ENCODE measurements around the gene KCTD18.

Gene KCTD18

DNA sequence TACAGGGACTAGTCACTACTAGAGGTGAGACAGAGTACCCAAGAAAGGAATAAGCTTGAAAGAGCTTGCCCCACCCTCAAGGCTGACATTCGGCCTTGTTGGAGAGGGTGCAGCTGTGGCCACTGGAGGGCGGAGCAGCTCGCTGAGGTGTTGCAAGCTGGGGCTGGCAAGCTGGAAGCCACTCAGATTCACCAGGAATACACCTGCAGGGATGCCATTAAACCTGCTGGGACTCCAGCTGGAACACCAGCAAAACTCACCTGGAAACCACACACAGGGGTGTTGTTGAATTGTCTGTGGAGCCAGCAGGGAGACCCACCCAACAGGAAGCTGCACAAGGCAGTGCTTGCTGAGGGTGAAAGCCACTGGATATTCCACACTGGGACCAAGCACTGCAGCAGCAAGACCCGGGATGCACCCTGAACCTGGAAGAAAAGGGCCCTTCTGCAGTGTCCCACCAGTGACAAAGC lies 26.1 kb downstream of the KCTD18 start:
- DNase-seq = peak; percentile 20

DNA sequence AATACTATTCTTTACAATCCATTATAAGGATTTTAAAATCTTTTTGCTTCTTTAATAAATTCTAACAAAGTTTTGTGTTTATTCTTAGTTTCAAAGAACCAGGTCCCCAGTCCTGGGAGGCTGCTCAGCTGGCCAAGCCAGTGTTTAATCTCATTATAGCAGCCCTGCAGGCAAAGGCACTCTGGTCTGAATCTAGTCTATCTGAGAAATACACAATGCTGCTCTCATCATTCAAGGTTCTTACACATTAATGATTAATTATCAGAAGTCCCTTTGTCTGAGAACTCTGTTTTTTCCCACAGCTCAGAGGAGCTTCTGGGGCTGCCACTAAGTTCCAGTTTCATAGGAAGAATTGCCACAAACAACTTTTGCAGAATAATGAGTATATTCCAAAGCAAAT lies 27.7 kb downstream of the KCTD18 start:
- DNase-seq = no peak

DNA sequence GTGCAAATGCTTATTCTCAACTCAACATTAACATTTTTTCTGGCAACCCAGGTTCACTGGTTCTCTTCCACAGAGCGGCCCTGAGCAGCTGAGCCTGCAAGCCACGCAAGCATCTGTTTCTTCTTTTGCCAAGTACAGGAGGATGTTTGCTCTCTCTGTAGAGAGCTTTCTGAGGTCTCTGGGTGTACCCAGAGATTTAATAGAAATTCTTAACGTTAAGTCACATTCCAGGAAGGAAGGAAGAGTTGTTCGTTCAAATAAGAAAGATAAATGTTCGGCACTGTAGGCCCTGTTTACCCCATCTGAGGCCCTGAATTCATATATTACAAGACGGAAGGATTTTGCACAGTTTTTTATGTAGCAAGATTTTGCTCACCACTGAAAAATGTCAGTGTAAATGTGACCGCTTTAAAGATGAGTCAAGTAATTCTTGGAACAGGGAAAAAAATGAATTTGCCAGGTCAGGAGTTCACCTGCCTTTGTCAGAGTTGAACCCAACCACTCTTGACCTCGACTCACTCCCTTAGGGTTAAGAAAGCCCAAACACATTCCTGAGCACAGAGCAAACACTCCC lies 30.1 kb downstream of the KCTD18 start:
- DNase-seq = no peak

DNA sequence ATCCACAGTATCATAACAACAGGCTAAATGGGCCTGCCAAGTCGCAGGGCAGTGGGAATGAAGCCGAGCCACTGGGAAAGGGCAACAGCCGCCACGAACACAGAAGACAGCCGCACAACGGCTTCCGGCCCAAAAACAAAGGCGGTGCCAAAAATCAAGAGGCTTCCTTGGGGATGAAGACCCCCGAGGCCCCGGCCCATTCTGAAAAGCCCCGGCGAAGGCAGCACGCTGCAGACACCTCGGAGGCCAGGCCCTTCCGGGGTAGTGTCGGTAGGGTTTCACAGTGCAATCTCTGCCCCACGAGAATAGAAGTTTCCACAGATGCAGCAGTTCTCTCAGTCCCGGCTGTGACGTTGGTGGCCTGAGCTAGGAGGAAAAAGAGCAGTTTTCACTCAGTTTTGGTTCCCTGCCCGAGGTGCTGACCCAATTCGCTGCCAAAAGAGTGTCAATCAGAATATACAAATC lies 32.2 kb downstream of the KCTD18 start:
- no peak for DNase-seq

DNA sequence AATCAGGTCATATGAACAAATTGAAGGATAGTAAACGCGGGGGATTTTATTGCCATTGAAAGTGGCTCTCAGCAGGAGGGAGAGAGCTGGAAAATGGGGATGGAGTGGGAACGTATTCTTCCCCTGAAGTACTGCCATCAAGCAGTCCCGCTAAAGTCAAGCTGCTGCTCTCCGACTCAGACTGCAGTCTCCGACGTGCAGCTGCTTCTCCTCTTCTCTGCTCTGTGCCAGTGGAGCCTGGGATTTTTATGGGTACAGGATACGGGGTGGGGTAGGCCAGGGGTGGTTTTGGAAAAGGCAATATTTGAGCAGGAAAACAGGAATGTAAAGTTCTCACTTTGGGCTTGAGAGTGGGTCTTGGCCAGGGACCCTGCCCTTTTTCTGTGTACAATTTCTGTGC lies 33.0 kb downstream of the KCTD18 start:
- no peak for DNase-seq

DNA sequence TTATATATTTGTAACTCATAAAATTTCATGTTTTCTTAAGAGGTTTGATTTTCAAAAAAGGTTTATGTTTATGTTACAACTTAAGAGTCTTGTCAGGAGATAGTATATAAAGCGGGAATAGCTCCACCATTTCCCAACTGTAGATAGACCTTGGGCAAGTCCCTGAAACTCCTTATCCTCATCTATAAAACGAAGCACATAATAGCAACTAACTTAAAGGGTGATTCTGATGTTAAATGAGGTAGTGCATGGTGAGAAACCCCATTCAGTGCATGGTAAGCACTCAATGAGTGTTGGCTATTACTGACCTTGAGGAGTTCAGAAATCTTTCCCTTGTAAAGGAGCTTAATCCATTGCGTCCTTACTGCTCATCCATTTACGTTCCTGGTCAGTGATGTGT lies 34.1 kb downstream of the KCTD18 start:
- no peak for DNase-seq

DNA sequence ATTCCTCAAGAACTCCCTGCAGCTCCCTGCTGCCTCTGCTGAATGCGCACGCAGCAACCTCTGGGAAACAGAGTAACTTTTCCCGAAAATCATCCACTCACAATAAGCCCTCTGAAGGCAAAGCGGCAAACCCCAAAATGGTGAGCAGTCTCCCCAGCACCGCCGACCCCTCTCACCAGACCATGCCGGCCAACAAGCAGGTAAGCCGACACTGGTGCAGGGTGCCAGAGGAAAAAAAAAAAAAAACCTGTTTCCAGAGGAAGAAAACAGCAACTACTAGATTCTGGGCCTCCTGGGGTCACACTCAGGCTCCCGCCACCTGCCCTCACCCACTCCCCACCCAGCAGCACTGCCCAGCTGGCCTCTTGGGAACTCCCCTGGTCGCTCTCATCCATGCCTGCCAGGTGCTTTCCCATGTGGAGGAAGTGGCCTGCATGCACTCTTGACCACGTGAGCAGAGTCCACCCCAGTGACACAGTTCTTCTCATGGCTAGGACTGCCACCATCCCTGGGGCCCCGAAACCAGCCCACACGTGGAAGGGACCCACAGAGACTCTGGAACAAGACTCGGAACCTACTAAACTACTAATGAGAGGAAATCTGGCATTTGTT lies 36.9 kb downstream of the KCTD18 start:
- no peak for DNase-seq

DNA sequence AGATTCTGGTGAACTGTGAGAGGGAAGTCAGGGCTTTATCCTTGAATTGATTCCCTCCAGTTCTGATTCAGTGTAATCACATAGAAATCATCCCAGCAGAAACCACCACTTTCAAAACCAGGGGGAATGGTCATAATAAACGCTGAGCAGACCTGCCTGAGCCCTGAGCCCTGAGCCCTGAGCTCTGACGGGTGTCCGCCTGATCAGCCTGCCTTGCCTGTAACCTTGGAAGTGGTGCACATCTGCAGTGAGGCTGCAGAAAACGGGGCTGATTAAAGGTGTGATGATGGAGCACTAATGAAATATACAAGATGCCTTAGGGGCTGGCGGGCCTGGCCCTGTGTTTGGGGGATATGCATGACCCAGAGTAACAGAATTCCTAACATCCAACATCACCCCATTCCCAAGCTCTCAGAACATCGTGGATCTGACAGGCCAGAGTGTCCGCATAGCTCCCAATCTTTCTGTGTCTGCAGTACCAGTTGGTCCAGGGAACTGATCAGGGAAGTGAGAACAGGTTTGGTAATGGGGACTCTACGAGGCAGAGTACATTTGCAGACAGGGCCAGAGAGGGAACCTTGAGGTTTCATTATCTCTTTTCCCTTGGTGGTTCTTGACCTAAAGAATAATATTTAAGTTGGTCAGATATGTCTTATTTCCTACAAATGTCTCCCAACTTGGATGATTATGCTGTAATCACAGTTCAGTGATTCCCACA lies 37.8 kb downstream of the KCTD18 start:
- DNase-seq = no peak

DNA sequence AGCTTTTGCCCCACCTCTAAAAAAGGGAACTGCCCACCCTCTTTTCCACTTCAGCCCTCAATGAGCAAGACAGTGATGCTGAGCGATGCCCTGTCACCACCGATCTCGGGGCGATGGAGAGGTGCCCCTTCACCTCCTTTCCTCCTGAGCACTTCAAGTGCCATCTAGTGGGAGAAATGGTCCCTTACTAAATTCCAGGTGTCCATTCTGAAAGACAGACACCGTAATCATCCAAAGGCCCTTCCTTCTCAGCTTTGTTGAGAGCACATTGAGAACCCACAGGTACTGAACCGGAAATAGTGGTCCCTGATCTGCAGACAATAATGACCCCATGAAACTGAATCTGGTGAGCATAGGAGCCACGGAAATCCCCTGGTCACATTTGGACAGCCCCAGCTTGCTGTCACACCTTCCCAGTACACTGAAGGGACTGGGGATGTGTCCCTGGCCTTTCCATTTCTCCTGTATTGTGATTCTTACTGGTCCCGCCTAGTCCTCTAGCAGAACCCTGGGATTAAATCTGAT lies 38.5 kb downstream of the KCTD18 start:
- peak; percentile 42 for DNase-seq

DNA sequence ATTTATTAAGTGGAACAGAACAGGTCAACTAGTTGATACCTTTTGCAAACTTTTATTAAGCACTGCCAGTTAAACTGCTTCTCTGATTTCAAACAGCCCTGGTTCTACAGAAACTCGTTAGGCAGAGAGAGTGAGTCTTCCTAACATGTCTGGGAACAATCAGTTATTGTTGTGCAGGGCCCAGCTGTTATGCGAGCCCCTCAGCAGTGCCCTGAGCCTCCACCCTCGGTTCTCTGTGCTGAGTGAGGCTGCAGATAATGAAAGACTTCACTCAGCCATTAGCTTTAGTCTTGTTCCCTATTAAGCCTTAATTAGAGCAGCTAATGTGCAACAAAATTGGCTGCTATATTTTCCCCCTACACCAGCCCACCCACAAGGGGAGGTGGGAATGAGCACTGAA lies 39.6 kb downstream of the KCTD18 start:
- DNase-seq = no peak

DNA sequence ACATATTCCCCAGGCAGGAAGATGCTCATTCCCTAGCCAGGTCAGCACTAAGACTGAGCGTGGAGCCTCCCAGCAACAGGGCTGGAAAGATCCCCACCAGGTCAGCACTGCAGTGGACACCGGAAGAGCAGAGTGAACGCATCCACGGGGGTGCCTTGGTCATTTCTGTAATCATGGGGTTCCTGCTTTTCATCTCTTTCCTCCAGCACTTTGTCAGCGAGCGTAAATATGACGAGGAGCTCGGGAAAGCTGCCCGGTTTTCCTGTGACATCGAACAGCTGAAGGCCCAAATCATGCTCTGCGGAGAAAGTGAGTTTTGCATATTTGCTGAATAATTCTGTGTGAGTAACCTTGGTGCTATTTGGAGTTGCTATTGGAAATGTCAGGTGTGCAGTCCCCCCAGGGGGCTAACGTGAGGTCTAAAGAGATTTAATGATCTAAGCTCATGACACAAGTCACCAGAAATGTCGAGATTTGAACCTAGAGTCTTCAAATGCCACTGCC lies 40.1 kb downstream of the KCTD18 start:
- no peak for DNase-seq

DNA sequence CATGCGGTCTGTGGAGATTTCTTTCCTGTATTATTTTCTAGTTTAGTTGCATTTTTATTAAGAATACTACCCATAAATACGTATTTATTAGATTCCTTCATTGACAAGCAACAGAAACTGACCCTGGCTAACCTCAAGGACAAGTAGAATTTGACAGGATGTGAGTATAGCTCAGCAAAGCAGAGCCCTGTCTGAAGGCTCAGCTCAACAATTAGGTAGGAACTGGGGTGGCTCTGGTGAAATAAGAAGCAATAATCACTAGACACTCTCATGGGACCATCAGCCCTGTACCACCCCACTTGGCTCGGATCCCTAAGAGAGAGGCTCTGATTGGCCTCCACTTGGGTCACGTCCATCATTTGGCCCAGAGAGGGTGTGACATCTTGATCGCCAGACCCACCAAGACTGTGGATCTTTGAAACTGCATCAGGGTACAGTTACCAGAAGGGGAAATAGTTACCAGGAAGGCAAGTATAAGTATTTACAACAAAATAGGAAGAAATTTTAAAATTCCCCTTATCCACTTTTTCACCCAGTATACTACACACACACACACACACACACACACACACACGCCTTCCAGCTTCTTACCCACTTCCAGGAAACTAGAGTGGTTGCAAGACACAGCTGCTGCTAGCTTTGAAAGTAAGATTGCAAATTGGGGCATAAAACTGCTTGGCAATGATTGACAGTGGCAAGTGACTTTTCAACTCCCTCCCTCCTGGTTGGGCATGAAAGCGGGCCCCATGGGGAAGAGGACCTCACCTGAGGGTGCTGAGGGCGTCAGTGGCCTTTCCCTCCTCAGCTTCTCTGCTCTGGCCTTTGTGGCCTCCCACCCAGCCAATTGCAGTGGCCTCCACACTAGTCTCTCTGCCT lies 41.8 kb downstream of the KCTD18 start:
- no peak for DNase-seq

DNA sequence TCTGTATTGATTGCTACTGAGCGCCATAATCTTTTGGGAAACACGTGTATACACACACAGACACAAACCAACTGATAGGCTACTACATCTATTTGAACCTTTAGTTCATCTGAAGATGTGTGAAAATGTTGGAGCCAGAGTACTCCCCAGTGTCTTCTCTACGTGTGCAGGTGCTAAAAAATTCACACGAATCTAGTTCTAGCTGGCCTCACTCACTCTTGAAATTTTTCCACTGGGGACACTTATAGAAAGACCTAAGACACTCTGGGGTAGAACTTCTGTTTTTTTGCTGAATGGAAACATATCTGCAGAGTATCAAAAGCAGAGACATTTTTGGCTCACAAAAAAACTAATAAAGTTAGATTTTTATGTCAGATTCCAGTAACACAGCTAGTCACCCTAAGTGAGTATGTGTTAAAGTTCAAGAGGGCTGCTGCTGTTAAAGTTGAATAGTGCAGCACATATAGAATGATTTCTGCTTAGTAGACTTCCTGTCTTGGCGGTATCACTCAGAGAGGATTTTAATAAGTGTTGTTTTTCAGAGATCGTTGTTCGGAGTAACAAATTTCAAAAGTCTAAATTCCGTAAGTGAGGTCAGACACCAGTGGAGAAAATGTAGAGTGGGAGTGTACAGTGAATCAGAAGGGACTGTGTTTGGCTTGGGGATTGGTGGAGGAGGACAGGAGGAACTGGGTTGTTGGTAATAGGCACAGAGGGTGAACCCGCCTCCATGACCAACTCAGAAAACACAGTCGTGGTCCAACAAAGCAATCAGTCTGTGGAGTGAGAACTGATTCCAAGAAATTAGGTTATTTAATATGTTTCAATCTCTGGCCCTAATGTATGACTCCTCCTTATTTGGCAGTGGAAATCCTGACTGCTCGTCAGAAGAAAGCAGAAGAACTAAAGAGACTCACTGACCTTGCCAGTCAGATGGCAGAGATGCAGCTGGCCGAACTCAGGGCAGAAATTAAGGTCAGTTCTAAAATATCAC lies 43.1 kb downstream of the KCTD18 start:
- DNase-seq = peak; percentile 30

DNA sequence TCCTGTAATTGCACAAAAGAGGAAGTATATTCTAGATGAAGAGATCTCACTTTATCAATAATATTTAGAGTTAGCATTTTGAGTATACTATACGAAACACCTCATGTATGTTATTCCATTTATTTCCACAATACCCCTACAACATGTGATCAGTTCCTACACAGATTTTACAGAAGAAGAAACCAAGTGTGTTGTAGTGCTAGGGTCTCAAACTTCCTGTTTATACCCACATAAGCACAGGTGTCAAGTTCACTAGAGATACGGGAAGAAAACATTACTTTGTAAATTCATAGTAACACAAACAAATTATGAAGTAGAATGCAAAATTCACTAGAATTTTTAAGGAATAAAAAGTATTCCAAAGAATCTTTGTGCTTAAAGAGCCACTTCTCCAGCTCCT lies 46.4 kb downstream of the KCTD18 start:
- no peak for DNase-seq

DNA sequence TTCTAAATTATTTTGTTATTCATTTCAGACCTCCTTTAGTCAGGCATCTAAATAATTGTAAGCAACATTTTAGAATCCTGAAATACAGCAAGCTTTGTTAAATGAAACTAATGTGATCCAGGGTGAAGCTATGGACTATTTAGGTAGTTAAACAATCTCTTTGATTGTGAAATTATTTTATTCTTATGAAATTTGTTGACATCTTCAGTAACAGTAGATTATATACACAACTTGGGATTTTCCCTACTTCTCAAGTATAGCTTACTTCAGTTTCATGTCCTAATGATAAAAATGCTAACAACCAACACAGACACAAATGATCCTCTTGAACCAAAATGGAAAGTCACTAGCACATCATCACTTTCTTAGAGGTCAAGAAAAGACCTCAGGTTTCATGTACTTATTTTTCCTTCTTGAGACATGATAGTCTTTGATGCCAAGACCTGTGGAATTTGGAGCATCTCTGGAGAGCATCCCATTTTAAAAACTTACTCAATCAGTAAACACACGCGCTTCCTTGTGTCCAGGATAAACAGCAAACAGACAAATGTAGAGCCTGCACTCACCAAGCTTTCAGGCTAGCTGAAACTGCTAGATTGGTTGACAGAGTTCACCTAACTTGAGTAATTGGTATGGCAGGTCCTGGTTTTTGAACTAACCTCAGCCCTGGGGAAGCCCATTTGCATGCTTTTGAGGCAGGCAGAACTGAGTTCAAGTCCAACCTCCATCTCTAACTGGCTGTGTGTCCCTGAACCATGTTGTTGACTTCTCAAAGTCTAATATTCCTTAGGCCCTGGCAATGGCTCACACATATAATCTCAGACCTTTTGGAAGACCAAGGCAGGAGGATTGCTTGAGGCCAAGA lies 47.8 kb downstream of the KCTD18 start:
- DNase-seq = no peak

DNA sequence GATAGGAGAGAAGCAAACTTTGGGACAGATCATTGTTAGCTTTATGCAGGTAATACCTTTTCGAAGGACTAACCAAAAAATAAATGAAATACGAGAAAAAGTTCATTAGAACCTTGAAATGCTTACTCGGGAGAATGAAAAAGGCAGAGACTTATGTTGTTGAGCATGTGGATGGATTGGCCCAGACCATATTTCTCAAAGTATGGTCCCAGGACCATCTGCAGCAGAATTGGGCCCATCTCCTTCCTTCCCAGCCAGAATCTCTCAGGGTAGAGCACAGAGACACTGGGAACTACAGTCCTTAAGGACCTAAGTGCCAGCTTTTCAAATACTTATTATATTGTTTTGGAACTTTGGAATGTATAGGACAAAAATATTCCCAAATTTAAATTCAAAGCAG lies 50.8 kb downstream of the KCTD18 start:
- no peak for DNase-seq

DNA sequence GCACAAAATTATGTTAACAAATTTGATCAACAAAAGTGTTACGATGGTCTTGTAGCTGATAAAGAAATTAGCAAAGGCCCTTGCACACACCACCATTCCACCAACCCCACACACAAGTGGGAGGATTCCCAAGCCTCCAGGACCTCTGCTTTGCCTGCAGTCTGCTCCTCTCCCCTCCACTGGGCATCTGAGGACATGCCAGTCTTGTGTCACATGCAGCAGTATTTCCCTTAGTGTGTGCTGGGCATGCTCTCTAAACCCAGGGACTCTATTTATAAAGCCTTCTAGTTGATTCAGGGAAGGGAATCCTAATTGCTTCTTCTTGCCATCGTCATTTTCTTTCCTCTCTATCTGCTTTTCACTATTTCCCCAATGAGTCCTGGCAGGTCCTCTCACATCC lies 53.3 kb downstream of the KCTD18 start:
- no peak for DNase-seq

DNA sequence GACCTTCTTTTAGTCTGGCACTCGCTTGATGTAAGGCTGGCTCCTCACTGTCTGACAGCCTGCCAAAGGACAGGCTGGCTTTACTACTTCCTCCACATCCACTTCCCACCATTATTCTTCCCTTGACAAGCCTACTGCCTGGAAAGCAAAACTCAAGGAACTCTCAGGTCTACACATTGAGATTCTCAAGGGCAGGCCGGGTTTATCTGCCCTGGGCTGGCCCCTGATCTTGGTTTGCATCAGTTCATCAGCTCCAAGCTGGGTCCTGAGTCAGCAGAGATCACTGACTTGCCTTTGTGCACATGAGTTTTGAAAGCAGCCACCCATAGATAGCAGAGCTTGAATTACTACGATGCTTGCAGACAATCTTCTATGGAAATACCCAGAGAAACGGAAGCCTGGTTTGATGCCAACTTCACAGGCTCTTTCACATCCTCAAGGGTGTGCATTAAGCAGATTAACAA lies 53.9 kb downstream of the KCTD18 start:
- no peak for DNase-seq

DNA sequence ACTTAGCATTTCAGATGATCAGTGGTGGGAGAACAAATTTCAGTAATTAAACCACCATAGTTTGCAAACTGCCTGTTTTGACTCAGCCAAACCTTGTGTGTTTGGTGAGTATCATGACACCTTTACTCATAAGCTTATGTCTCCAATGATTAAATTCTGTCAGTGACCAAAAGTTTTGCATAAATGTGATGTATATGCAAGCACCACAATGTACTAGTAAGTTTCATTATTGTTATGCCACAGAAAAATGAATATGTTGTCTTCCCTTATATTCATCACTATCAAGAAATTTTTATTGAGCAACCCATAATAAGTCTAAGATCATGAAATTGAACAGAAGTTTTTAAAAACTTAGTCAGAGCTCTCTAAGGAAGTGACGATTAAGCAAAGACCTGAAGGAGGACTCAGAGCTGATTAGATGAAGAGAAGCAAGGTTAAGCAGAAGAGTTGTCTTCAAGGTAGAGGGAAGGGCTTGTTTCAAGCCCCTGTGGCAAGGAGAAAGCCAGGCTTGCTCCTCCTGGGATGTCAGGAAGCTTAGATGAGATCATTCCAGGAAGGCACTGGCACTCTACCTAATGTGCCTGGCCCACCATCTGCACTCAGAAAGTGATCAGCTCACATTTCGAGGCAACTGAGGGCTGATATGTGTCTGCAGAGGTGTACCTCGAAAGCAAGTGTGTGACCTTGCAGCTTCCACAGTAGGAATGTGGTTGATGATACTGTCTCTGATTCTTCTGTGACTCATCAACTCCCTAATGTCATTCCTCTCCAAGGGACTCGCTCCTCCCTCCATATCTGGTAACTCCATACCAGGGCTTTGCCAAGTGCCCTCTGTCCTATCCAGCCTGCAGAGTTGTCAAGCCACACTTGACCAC lies 54.7 kb downstream of the KCTD18 start:
- no peak for DNase-seq
